ENCODE data around the gene NPFFR1.
A peak's percentile ranks its signal among the peaks of the same experiment; 100 is the strongest.

The NPFFR1 gene

DNA sequence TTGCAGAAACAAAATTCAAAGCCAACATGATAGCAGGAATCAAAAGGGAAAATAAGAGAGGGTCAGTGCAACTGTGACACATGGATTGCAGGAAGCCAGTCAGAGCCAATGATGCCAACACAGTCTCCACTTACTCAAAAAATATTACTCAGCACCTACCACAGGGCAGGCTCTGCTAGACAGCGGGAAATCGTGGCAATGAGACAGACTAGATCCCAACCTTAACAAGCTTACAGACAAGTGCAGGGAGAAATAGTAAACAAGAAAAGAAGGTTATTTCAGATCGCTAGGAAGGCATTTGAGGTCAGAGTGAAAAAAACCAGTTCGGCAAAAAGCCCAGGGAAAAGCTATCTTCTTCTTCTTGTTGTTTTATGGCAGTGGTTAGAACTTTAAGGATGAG lies 45.2 kb upstream of the NPFFR1 start:
- peaks cover 4% of the 10 kb centered on the region for H3K36me3 Mint-ChIP-seq (ENCODE audit: low read depth)
- TF ChIP-seq, protein P1, sequence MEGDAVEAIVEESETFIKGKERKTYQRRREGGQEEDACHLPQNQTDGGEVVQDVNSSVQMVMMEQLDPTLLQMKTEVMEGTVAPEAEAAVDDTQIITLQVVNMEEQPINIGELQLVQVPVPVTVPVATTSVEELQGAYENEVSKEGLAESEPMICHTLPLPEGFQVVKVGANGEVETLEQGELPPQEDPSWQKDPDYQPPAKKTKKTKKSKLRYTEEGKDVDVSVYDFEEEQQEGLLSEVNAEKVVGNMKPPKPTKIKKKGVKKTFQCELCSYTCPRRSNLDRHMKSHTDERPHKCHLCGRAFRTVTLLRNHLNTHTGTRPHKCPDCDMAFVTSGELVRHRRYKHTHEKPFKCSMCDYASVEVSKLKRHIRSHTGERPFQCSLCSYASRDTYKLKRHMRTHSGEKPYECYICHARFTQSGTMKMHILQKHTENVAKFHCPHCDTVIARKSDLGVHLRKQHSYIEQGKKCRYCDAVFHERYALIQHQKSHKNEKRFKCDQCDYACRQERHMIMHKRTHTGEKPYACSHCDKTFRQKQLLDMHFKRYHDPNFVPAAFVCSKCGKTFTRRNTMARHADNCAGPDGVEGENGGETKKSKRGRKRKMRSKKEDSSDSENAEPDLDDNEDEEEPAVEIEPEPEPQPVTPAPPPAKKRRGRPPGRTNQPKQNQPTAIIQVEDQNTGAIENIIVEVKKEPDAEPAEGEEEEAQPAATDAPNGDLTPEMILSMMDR (IDR thresholded peaks at IDR 0.05; ENCODE audit: unreplicated experiment in 3 of 3): no peak
- no peaks in the 10 kb centered on the region for H3K9me3 Mint-ChIP-seq
- no peaks in the 10 kb centered on the region for H3K27me3 Mint-ChIP-seq (ENCODE audit: low read depth)
- no peak overlapping the region for H3K4me3 Mint-ChIP-seq
- H3K27ac Mint-ChIP-seq: no peak overlapping the region
- peaks cover 35% of the 10 kb centered on the region for H3K4me1 Mint-ChIP-seq

DNA sequence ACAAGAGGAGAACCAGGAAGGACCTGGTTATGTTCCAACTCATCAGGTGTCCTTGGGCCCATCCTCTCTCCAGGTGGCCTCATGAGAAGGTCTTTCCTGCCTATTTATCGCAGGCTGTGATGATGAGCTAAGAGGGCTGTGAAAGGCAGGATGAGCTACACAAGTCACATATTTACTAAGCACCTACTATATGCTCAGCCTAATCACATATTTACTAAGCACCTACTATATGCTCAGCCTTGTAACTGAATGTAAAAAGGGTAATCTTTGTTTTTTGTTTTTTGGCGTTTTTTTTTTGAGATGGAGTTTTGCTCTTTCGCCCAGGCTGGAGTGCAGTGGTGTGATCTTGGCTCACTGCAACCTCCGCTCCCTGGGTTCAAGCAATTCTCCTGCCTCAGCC lies 44.2 kb upstream of the NPFFR1 start:
- peaks cover 4% of the 10 kb centered on the region for H3K27me3 Mint-ChIP-seq (ENCODE audit: low read depth)
- H3K27ac Mint-ChIP-seq: no peak overlapping the region
- no peaks in the 10 kb centered on the region for H3K9me3 Mint-ChIP-seq
- H3K4me3 Mint-ChIP-seq: no peak overlapping the region
- TF ChIP-seq, protein P1 (IDR thresholded peaks at IDR 0.05; ENCODE audit: unreplicated experiment in 3 of 3): no peak
- H3K4me1 Mint-ChIP-seq: peaks cover 38% of the 10 kb centered on the region
- peaks cover 4% of the 10 kb centered on the region for H3K36me3 Mint-ChIP-seq (ENCODE audit: low read depth)

DNA sequence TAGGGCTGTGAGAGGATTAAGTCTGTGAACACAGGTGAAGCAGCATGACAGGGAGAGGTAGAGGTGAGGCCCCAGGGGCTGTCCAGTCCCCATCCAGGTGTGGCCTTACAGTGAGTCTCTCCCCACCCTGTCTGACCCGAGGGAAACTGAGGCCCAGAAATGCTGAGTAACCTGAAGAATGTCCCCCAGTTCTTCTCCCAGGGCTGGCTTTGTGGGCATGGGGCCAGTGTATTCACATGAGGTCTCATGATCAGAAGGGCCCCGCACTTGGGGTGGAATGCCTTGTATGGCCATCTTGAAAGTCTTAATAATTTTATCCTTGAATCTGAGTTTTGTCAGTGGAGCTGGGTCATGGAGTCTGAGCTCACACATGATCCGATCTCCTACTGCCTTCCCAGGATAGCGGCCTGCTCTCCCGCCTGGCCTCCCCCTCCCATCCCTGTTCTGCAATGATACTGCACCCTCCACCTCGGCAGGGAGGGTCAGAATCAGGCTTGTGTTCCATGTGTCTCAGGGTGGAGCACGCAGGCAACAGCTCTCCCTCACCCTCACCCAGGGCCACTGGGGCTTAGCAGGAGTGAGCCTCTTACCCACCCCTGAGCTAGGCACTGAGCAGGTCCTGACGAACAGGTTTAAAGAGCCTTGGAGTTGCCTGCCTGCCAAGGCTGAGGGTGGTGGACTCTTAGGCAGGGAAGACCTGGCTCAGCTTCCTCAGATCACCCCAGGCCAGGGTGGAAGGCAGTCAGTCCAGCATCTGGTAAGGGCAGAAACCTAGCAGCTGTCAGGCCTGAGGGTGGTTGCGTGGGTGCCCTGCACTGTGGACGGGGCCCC lies 41.4 kb upstream of the NPFFR1 start:
- Mint-ChIP-seq H3K27me3 (ENCODE audit: low read depth) (peaks cover 11% of the 10 kb centered on the region), H3K36me3 (ENCODE audit: low read depth) (no peaks in the 10 kb centered on the region), H3K4me3 (no peak overlapping the region), H3K4me1 (peaks cover 28% of the 10 kb centered on the region), H3K27ac (peak overlapping the region in 1 of 3 experiments; percentile 49), H3K9me3 (no peaks in the 10 kb centered on the region)
- TF ChIP-seq, protein P1 (IDR thresholded peaks at IDR 0.05; ENCODE audit: unreplicated experiment in 3 of 3): no peak

DNA sequence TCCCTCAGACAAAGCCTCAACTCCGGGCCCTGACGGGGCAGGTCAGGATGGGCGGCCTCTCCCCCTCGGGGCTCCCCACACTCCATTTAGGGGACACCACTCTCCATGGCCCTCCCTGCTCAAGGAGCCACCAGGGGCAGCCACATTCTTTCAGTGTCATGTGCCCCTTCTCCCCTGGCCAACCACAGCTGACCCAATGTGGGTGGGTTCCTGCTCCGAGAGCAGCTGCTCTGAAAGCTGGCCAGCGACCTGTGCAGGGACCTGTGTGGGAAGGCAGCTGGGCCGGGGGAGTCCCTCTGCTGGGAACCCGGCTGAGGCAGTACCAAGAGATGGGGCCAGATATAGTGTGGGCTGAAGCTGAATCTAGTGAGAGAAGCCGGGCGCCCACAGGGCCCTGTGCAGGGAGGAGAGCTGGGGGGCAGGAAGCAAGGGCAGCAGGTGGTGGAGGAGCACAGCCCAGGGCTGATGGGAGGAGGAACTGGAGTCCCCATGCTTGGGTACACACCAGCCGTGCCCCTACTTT lies 40.6 kb upstream of the NPFFR1 start:
- Mint-ChIP-seq H3K27ac (peak overlapping the region in 1 of 3 experiments; percentile 80), H3K4me3 (no peak overlapping the region), H3K27me3 (ENCODE audit: low read depth) (peaks cover 11% of the 10 kb centered on the region), H3K4me1 (peaks cover 28% of the 10 kb centered on the region), H3K36me3 (ENCODE audit: low read depth) (no peaks in the 10 kb centered on the region), H3K9me3 (no peaks in the 10 kb centered on the region)
- TF ChIP-seq, protein P1 (IDR thresholded peaks at IDR 0.05; ENCODE audit: unreplicated experiment in 3 of 3): no peak

DNA sequence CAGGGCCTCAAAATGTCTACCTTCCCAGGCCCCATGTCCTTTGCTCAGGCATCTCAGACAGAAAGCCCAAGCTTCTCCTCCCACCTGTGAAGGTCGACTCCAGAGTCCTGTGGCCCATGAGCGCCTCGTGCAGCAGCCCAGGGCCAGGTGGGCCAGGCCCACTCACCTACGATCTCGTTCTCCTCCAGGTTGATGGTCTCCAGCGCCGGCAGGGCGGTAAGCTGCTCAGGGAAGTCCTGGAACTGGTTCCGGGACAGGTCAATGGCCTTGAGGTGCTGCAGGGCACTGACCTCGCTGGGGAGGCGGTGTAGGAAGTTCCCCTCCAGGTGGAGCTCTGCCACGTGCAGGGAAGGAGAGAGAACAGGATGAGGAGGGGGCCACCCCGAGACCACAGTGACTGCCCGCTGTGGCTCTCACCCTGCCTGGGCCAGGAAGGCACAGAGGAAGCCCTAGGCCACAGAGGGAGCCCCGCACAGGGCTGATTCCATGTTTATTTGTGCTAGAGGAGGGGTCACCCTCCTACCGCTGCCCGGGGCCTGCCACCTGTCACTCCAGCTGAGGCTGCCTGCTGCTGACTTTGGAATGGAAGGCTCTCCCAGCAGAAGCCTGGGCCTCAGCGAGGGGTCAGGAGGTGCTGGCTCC lies 40.0 kb upstream of the NPFFR1 start:
- Mint-ChIP-seq H3K4me3 (no peak overlapping the region), H3K27me3 (ENCODE audit: low read depth) (peaks cover 11% of the 10 kb centered on the region), H3K9me3 (no peaks in the 10 kb centered on the region), H3K36me3 (ENCODE audit: low read depth) (no peaks in the 10 kb centered on the region), H3K27ac (peak overlapping the region in 1 of 3 experiments; percentile 80), H3K4me1 (peaks cover 28% of the 10 kb centered on the region)
- TF ChIP-seq, protein P1 (IDR thresholded peaks at IDR 0.05; ENCODE audit: unreplicated experiment in 3 of 3): no peak

Data from nephron (organoid).